ENCODE data around the gene SEMA4G.

DNA sequence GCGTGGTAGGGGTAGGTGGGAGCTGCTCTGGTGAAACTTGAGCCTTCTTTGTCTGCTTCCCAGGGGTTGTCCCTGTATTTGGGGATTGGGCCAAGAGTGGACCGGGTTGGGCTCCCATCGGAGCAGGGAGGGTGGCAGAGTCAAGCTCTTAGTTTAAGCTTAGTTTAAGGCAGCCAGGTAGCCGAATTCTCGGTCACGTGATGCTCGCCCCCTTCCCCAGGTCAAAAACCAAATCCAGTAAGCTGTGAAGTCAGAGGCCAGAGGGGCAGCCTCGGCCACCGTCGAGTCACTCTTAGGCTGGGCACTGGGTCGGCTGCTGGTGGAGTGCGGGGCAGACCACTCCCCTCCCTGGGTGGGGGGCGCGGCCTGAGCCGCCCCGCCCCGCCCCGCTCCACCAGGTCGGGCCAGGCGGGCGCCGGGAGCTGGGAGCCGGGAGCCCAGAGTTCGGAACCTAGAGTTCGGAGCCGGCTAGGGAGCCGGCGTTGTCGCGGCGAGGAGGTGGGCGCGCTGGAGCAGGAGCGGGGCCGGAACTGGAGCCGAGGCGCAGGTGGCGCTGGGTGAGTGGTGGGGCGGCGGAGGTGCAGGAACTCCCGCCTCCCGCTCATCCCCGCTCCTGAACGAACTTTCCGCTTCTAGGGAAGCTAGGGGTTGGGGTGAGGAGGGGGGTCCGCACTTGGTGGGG lies 27.5 kb downstream of the SEMA4G start:
- TF ChIP-seq RAD21 (conservative IDR thresholded peaks at IDR 0.05) (no peak), EZH2 (IDR thresholded peaks at IDR 0.05; ENCODE audit: borderline replicate concordance, insufficient read depth, low read length, poor library complexity, severe bottlenecking) (no peak), POLR2AphosphoS5 (IDR thresholded peaks at IDR 0.05) (no peak), SMC3 (conservative IDR thresholded peaks at IDR 0.05; ENCODE audit: poor library complexity) (no peak), EP300 (conservative IDR thresholded peaks at IDR 0.05; ENCODE audit: poor library complexity, severe bottlenecking) (no peak), MXI1 (conservative IDR thresholded peaks at IDR 0.05; ENCODE audit: poor library complexity, severe bottlenecking) (no peak)
- TF ChIP-seq, protein P1, sequence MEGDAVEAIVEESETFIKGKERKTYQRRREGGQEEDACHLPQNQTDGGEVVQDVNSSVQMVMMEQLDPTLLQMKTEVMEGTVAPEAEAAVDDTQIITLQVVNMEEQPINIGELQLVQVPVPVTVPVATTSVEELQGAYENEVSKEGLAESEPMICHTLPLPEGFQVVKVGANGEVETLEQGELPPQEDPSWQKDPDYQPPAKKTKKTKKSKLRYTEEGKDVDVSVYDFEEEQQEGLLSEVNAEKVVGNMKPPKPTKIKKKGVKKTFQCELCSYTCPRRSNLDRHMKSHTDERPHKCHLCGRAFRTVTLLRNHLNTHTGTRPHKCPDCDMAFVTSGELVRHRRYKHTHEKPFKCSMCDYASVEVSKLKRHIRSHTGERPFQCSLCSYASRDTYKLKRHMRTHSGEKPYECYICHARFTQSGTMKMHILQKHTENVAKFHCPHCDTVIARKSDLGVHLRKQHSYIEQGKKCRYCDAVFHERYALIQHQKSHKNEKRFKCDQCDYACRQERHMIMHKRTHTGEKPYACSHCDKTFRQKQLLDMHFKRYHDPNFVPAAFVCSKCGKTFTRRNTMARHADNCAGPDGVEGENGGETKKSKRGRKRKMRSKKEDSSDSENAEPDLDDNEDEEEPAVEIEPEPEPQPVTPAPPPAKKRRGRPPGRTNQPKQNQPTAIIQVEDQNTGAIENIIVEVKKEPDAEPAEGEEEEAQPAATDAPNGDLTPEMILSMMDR (IDR thresholded peaks at IDR 0.05; ENCODE audit: poor library complexity, severe bottlenecking), result no peak
- TF ChIP-seq, protein P2, sequence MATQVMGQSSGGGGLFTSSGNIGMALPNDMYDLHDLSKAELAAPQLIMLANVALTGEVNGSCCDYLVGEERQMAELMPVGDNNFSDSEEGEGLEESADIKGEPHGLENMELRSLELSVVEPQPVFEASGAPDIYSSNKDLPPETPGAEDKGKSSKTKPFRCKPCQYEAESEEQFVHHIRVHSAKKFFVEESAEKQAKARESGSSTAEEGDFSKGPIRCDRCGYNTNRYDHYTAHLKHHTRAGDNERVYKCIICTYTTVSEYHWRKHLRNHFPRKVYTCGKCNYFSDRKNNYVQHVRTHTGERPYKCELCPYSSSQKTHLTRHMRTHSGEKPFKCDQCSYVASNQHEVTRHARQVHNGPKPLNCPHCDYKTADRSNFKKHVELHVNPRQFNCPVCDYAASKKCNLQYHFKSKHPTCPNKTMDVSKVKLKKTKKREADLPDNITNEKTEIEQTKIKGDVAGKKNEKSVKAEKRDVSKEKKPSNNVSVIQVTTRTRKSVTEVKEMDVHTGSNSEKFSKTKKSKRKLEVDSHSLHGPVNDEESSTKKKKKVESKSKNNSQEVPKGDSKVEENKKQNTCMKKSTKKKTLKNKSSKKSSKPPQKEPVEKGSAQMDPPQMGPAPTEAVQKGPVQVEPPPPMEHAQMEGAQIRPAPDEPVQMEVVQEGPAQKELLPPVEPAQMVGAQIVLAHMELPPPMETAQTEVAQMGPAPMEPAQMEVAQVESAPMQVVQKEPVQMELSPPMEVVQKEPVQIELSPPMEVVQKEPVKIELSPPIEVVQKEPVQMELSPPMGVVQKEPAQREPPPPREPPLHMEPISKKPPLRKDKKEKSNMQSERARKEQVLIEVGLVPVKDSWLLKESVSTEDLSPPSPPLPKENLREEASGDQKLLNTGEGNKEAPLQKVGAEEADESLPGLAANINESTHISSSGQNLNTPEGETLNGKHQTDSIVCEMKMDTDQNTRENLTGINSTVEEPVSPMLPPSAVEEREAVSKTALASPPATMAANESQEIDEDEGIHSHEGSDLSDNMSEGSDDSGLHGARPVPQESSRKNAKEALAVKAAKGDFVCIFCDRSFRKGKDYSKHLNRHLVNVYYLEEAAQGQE (IDR thresholded peaks at IDR 0.05; ENCODE audit: borderline replicate concordance), result no peak
